Left colon (tissue), 2 donors: ENCODE data around the gene CCT7. TPM values are rescaled to one million over a fixed set of nuclear protein-coding genes. Genes with fewer than 3 reads are reported as not detected.
A peak's percentile ranks its signal among the peaks of the same experiment; 100 is the strongest.

Experiments
- ATAC-seq: fragments of 200-7000 bp; cut with Tn5 transposase; one replicate; pipeline ENCODE4 v1.9.1; 2020; ENCODE audit warnings: mild to moderate bottlenecking, moderate library complexity
- DNase-seq, 2 donors: peaks; one replicate each; pipeline ENCODE4 v3.0.0-alpha.2; 2020
- intact Hi-C, 2 donors: fragments of 100-400 bp; cut with DNase I in 1 of 2; cut with micrococcal nuclease in 1 of 2; formaldehyde crosslinking; loops; one replicate each; pipeline versions ENCODE4 v1.11.2 to v1.14.0; 2022; cut with DNase I, micrococcal nuclease
- total RNA-seq, 2 donors: library from RNA; stranded (reverse); fragmentation: NEBNext Ultra II Directional; extraction: Animal tissue kit (Norgen Biotek cat#: 25700); gene quantifications; one replicate each; pipeline ENCODE4 v1.2.1, GENCODE V29; 2021
- donor health status: DM: no; HTN: no; CAD: no.
- donor health status: DM: yes; HTN: yes; CAD: no.

The CCT7 gene
- total RNA-seq, 2 donors from 2014 or later = 120 to 140 TPM

GRCh38 chr2:73285159-73285739 lies 51.1 kb downstream of the CCT7 start:
- peak; percentile 61 for ATAC-seq
- intact Hi-C loops = no loop called here

DNA sequence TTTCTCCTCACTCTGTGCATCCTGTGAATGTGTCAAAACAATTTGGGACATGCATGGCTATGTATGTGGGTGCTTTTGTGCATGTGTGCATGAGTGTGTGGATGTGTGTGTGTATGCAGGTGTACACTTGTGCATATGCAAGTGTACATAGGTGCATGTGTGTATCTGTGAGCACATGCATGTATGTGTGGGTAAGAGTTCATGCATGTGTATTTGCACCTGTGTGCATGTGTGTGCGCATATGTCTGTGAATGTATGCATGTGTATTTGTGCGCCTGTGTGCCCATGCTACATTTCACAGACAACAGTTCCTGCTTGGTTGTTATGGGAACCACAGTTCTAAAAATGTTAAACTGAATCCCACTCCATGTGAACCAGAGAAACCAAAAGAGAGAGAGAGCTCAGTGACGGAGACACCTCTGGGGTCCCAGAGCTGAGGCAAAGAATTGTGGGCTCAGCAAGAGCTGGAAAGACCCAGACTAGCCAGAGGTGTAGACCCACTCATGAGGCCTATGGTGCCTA lies 52.1 kb downstream of the CCT7 start:
- ATAC-seq (no peak), DNase-seq (no peak)
- intact Hi-C loops = no loop called here

More at GRCh38 chr2:73285159-73285739, 51.1 kb downstream of the CCT7 start:
- DNase-seq = peak in 1 of 2 donors; percentile 18

DNA sequence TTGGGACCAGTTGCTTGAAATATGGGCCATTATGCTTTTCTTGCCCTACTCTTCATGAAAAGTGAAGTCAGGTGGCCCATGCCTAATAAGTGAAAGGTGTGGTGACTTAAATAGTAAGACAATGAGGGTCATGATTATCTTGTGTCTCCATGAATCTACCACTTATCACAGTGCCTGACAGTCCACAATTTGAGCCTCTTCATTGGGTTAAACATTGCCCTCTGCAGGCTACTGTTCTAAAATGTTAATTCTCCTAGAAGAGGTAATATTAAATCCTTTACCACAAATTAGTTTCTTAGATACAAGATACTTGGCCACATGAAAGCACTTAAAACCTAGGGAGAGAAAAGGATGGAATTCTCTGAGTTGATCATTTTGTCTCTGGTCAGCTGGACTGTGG lies 55.2 kb downstream of the CCT7 start:
- intact Hi-C loops = no loop called here
- no peak for ATAC-seq
- DNase-seq = no peak

DNA sequence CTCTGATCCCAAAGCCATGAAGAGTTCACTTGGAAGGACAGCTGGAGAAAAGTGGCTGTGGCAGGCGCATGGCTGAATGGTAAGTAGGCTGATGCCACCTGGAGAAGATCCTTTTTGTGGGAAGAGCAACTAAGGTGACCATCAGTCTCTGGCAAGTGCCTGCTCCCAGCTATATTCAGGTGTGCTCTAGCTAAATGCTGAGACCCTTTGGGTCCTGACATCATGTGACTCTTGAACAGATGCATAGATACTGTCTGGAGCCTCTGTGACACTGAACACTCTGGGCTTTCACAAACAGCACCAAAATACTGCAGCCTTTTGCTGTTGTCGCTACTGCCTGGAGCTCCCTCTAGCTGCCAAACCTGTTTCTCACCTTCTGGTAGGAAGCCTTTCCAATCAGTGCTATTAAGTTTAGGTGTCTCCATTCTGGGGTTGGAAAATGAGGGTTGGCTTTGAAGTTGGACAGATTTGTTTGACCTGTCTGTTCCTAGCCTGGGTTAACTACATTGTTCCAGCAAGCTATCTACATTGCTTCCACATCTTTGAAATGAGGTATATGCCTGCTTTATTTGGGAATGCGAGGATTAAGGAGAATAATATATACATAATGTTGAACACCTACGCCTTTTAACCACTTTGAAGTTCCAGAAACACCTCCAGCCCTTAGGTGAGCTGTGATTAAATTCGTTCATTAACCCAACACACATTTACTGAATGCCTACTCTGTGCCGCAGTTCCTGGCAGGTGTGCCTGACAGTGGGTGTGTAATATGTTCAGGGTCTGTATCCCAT lies 56.1 kb downstream of the CCT7 start:
- DNase-seq (peak in 1 of 2 donors; percentile 42), ATAC-seq (peak; percentile 59)
- intact Hi-C loops = no loop called here

- ATAC-seq = peak; percentile 88
- peak in 1 of 2 donors; percentile 73 for DNase-seq
- intact Hi-C loops = no loop called here
Observed at GRCh38 chr2:73291093-73291460, 57.0 kb downstream of the CCT7 start.

DNA sequence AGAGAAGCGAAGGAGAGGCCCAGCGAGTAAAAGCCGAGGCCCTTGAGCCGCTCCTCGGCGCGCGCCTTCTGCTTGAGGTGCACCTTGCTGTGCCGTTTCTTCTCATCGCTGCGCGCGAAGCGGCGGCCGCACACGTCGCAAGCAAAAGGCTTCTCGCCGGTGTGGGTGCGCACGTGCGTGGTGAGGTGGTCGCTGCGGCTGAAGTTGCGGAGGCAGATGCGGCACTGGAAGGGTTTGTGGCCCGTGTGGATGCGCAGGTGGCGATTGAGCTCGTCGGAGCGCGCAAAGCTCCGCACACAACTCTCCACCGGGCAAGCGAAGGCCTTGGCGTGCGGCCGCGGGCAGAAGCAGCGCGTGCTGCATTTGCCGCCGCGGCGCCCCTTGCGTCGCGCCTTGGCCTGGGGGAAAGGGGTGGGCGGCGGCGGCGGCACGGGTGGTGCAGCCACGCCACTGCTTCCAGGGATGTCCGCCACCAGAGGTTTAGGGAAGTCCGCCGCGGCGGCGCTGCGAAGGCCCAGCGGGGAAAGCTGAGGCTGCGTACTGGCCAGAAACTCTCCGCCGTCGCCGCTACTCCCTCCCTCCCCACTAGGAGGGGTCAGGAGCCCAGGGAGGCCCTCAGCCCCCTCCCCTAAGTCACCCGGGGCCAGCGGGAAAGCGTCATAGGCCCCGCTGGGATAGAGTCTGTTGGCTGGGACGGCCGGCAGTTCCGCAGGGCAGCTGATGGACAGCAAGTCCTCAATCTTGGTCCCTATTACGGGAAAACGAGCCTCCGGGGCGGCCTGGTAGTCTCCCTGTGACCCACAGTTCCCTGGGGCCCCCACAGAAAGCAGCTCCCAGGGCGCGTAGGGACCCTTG lies 57.6 kb downstream of the CCT7 start:
- ATAC-seq = peak; percentile 35
- intact Hi-C loops = no loop called here
- no peak for DNase-seq

DNA sequence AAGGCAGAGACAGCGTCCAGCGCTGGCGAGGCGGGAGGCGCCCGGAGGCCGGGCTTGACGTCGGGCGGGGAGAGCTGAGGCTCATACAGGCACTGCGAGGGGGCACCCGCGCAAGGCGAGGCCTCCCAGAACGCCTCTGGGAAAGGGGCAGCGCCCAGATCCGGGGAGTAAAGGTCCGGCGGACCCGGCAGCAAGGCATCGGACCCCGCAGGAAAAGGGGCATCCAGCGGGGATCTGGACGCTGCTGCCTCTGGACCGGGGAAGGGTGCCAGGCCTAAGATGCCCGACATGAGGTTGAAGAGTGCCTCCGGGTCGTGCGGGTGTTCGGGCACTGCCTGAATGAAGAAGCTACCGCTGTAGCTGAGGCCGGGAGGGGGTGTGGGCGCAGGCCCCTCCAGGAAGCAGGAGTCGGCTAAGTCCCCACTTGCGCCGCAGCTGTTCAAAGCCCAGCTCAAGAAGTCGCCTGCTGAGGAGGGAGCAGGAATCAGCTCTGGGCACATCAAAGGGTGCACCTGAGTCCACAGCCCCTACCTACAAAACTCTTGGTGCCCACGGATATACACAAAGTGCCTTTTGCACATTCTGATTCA lies 58.3 kb downstream of the CCT7 start:
- ATAC-seq (no peak), DNase-seq (peak in 1 of 2 donors; percentile 5)
- intact Hi-C loops = no loop called here

DNA sequence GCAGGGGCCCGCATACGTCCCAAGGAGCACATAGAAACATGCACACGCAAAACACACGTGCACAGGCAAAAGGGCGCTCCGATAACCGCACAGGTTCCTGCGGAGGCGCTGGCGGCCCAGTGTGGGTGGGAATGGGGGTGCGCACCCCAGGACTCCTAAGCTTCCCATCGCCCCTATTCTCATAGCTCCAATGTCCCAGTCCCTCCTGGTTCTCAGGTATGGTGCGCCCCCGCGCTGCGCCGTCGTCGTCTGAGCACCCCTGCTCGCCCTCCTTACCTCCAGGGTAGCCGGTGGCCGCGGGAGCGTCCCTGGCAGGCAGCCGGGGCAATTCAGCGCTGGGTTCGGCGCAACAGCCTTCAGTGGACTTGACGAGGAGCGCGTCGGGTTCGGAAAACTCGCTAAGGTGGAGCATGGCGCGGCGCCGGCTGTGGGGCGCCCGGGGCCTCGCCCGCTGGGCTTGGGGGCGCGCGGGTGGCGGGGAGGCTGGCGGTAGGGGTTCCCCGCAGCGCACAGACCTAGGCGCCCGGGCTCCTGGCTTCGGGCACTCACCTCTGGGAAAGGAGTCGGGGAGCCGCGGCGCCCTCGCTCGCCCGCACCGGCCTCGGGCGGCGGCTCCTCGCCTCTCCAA lies 58.9 kb downstream of the CCT7 start:
- intact Hi-C loops = no loop called here

DNA sequence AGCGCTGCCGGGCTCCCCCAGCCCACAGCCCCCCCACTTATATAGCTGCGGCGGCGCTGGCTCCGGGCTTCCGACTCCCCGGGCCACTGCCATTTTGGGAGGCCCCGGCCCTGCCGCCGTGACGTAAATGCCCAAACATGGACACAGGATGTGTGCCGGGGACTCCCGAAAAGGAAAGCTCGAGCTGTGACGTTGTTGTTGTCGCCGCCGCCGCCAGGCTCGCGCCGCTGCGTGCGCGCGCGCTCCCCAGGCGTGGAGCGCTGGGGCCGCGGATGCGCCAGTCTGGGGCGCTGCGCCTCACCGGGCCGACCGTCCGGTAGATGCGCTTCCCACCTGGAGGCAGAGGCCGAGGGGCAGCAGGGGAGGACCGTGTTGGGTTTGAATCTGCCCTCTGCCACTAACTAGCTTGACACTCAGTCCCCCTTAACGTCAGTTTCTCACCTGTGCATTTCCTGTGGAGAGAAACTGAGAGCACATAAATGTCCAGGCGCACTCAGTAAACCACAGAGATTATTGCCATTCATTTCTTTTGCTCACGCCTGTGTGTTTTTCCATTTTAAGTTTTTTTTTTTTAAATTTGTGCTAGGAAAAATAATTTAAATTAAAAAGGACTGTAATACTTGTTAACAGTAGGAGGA lies 59.5 kb downstream of the CCT7 start, which contains the start of gene EGR4:
Gene EGR4 (minus strand): TSS at position 15 of the 638 bp plus-strand sequence. CDS start 231 bp downstream, outside the sequence.
- intact Hi-C loops = no loop called here
- DNase-seq = peak; percentile 45 to 47
- peak; percentile 66 for ATAC-seq

More for the DNA sequence above, 58.9 kb downstream of the CCT7 start:
- no peak for ATAC-seq
- peak in 1 of 2 donors; percentile 7 for DNase-seq

GRCh38 chr2:73294239-73294638 lies 60.1 kb downstream of the CCT7 start:
- no peak for ATAC-seq
- DNase-seq = no peak
- intact Hi-C loops = no loop called here

DNA sequence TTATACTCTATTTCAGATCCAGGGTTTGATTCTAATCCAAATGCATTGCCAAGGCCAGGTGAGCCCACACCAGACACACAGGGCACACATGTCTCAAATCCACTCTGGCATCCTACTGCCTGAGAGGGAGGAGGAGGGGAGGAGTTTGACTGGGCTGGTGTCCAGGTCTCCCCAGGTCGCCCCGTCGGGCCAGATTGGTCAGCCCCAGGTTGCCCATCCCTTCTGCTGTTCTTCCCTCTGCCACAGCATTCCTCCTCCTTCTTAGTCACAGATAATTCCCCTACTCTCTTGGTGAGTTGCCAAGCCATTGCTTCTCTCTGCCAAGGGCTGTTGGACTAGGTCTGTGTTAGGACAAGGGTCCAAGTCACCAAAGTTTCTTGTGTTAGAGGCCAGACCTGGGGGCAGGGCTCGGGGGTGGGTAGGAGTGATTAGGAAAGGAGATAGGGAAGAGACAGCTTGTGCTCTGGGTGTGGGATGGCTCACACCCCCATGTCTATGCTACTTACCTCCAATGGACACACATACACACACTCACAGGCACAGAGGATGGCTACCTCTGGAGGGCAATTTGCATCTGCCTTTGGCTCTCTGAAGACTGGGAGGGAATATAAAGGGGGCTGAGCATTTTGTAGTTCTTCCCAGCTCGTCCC lies 61.8 kb downstream of the CCT7 start:
- intact Hi-C loops = no loop called here
- DNase-seq = no peak

DNA sequence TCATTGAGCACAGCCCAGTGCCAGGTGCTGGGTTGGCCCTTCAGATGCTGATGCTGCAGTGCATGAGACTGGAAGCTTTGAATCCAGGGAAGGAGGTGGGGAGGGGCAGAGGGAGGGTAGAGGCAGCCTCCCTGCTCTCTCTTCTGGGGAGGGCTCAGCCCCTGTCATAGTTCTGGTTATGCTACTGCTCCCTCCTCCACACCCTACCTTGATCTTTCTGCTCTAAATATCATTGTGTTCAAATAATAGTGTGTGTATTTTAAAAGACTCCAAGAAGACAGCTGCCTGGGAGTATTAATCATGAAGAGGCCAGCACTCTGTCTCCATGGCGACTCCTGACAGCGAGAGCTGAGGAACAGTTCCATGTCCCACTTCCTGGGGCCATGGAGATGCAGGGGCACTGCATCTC lies 63.0 kb downstream of the CCT7 start:
- intact Hi-C loops = no loop called here

More for the DNA sequence above, 61.8 kb downstream of the CCT7 start:
- no peak for ATAC-seq

GRCh38 chr2:73297586-73297985 lies 63.5 kb downstream of the CCT7 start:
- intact Hi-C loops = no loop called here
- no peak for ATAC-seq
- DNase-seq = no peak

More for the DNA sequence above, 63.0 kb downstream of the CCT7 start:
- ATAC-seq (no peak), DNase-seq (no peak)

GRCh38 chr2:73300926-73301325 lies 66.8 kb downstream of the CCT7 start:
- intact Hi-C loops = no loop called here
- no peak for ATAC-seq
- no peak for DNase-seq

GRCh38 chr2:73301636-73302035 lies 67.5 kb downstream of the CCT7 start:
- intact Hi-C loops = no loop called here
- no peak for ATAC-seq
- DNase-seq = no peak
